B cell (primary cell): ENCODE measurements around the gene ERMARD.

Source experiments
- CTCF ChIP-seq: fragments of 200-600 bp; IDR thresholded peaks from one replicate; pipeline ENCODE4 v1.8.0; 2022; ENCODE audit warnings: antibody characterized with exemption, mild to moderate bottlenecking
- EZH2 ChIP-seq: IDR thresholded peaks from 2 replicates; pipeline ENCODE4 v1.6.1; 2012; ENCODE audit warnings: borderline replicate concordance, low read depth, mild to moderate bottlenecking, moderate library complexity, low read length; ENCODE audit not compliant: insufficient read depth, poor library complexity, severe bottlenecking

DNA sequence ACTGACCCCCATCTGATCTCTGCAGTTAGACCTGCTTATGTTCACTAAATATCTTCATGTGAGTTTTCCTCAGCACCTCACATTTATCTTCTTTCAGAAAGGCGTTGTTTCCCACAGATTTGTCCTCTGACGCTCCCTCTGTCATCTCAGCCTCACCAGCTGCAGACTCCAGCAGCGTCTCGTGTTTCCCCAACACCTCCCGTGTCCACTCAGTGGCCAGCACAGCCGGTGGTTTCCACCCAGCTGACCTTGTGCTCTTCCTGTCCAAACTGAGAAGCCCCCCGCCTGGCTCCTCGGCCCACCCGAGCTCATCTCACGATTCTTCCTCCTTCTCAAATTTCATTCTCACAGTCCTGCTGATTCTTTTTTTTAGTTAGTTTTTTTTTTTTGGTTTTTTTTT lies 12.5 kb downstream of the ERMARD start:
- TF ChIP-seq EZH2 (no peak), CTCF (no peak)
